Measurements from ENCODE around the gene UROC1. TPM values are rescaled to one million over a fixed set of nuclear protein-coding genes. Genes with fewer than 3 reads are reported as not detected.

The UROC1 gene
- total RNA-seq, 1 donor from 2014 or later: not detected

DNA sequence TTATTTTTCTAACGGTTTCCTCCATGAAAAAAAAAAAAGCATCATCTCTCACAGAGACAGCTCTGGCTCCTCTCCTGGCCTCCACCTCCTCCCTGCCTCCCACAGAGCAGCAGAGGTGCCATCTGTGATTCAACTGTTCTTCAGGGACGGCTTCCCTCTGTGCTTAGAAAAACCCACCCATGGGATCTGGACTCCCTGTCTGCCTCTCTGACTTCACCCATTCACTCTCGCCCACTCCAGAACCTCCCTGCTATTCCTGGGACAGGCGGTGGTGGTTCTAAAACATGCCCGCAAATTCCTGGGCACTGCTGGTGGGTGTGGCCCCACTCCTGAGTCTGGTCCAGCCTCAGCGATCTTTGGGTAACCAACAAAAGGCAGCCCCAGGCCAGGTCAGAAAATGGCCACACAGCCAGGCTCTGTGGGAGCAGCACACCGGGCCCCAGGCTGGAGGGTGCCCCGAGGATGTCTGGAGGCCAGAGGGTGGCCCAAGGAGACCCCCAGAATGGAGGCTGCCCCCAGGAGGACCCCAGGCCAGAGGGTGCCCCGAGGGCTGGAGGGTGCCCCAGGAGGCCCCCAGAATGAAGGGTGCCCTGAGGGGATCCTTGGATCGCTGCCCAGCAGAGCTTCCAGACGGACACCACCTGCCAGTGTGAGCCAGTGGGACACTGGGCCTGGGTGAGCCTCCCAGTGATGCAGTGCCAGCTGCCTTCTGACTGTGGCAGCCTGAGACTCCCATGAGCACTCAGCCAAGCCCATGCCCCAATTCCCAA lies 3.7 kb upstream of the UROC1 start:
- intact Hi-C loops (cut with micrococcal nuclease): no loop called here
- DNase-seq (no peak), ATAC-seq (no peak)

DNA sequence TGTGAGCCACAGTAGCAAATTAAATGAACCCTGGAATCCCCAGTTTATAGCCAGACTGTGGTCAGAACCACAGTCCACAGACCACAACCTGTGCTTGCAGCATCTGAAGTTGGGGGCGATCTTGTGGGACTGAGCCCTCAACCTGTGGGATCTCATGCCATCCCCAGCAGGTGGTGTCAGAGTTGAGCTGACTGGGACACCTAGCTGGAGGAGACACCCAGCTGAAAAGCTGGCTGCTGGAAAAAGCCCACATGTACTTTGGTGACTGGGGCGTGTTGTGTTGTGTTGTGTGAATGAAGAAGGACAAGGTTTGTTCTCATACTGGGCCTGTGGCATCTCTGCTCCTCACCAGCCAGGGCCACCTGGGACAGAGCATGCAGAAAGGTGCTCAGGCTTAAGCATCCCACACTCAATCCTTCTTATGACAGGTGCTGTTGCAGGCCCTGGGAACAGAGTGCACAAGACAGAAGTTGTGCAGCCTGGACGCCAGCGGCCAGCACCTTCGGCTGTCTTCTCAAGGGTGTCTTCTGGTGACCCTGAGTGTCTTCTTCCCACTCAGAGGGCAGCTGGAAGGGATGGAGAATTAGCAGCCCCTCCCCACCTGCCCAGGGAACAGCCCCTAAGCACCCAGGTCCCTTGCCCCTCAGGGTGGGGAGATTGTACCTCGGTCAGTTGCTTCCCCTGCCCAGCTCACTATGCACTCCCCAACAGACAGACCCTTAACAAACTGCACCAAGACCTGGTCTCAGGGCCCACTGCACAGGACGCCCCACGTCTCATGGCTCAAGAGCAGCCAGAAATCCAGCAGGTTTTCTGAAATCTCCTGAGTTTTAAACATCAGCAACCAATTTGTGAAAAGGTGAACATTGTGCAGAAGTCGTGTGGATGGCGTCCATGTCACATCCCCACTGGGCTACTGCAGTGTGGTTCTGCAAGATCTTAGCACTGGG lies 2.2 kb upstream of the UROC1 start:
- DNase-seq (no peak), ATAC-seq (no peak)
- intact Hi-C loops (cut with micrococcal nuclease): no loop called here

DNA sequence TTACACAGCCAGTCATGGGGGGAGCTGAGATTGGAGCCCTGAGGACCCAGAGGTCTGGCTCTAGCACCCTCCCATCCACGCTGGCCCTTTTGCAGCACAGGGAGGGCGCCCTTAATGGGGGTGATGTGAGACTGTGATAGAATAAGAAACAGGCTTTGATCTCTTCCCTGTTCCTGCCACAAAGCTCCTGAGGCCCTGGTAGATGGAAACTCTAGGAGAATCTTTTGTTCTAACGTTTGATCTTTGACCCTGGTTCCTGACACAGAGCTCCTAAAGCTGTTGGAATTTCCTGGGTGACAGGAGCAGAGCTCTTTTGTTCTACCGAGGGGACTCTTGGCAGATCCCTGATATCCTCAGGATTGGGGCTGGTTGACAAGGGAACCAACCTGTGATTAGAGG lies 1.2 kb upstream of the UROC1 start:
- intact Hi-C loops (cut with micrococcal nuclease): no loop called here
- no peak for DNase-seq
- no peak for ATAC-seq

DNA sequence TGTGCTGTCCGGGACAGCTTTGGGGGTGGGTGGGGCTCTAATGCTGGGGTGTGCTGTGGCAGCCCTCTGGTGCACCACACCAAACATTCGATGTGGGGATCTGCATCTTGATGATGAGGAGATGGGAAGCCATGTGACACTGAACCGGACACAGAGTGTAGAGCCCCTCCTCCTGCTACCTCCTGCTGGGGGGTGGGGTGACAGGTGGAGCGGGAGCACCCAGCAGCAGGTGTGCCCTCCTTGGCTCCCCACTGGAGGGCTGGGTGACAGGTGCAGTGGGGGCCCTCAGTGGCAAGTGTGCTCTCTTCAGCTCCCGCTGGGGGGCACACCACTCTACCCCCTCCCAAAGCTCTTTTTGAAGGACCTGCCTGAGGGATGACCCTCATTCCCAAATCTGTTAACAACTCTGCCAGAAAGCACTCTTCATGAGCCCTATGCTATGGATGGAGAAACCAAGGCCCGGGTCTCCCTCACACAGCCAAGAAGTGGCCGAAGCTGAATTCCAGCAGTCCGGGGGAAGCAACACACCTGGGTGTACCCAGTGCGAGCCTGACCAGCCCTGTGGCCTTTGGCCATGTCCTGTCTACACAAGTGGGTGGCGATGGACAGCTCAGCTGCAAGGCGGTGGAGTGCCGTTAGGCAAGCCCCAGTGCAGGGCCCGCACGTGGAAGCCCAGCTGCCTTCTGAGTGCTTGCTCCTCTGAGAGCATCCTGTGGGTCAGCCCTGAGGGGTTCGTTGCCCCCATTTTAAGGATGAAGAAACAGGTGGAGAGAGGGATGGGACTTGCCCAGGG lies 609 bp upstream of the UROC1 start:
- intact Hi-C loops (cut with micrococcal nuclease): no loop called here
- ATAC-seq (no peak), DNase-seq (no peak)

DNA sequence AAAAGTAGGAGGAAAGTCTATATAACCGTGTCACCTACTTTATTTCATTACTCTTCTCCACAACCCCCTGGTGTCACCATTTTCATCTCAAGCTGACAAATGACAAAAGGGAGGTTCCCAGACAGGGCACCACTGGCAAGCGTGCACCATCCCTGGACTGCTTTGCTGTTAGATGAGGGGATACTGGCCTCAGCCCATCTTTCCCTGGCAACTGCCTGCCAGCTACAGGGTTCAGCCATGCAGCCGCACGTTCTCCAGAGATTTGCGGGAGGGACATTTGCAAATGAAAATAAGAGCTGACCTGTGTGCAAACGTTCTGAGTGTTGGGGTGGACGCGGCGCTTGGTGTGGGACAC lies 660 bp downstream of the UROC1 start:
- DNase-seq (no peak), ATAC-seq (no peak)
- intact Hi-C loops (cut with micrococcal nuclease): no loop called here

DNA sequence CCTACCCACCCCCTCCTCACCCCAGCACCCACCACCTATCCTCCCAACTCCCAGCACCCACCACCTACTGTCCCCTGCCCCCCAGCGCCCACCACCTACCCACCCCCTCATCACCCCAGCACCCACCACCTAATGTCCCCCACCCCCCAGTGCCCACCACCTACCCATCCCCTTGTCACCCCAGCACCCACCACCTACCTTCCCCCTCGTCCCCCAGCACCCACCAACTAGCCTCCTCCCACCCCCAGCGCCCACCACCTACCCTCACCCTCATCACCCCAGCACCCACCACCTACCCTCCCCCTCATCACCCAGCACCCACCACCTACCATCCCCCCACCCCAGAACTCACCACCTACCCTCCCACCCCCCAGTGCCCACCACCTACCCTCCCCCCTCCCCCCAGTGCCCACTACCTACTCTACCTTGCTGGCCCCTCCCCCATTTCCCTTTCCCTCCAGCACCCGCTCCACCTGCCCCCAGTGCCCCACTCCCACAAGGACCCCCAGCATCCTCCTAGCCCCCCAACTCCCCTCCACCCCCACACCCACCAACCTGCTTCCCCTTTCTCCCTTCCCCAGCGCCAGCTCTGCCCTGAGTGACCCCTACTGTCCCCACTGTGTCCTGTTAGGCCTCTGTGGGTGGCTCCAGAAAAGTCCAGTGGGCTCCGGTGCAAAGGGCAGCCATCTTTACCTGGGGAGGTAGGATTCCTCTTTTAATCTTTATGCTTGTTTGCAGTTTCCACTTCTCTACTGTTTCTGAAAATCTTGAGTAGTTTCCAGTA lies 1.2 kb downstream of the UROC1 start:
- intact Hi-C loops (cut with micrococcal nuclease): no loop called here
- ATAC-seq: no peak
- DNase-seq: no peak

DNA sequence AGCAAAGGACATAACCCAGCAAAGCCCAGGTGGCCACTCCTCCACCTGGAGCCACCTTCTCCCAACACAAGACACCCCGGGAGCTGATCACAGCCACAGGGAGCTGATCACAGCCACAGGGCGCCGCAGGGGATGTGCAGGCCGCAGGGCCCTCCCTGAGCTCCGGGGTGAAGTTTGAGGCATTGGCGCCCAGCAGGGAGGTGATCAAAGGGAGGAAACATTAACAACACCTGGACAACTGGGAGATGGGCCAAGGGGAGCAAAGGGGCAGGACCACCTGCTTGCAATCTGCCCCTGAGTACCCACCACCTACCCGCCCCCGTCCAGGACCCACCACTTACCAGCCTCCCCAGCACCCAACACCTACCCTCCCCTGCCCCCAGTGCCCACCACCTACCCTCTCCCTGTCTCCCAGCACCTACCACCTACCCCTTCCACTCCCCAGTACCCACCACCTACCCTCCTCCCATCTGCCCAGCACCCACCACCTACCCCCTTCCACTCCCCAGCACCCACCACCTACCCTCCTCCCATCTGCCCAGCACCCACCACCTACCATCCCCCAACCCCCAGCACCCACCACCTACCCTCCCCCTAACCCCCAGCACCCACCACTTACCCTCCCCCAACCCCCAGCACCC lies 2.4 kb downstream of the UROC1 start:
- intact Hi-C loops (cut with micrococcal nuclease): no loop called here
- no peak for DNase-seq
- no peak for ATAC-seq

DNA sequence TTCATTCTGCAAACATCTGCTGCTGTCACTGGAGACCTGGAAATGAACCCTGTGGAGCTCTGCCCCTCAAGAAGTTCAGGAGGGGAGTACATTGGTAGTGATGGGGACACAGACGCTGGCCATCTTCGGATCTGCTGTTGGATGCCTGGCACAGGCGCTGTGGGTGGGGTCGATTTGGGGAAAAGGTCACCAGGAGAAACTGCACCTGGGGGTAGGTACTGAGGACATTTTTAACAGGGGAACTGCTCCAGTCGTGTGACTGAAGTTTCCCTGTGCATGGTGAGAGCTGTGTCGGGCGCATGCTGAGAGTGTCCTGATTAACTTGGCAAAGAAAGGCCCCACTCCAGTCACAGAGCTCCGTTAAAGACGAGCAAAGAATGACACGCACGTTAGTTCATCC lies 3.4 kb downstream of the UROC1 start:
- intact Hi-C loops (cut with micrococcal nuclease): no loop called here
- ATAC-seq (no peak), DNase-seq (no peak)

DNA sequence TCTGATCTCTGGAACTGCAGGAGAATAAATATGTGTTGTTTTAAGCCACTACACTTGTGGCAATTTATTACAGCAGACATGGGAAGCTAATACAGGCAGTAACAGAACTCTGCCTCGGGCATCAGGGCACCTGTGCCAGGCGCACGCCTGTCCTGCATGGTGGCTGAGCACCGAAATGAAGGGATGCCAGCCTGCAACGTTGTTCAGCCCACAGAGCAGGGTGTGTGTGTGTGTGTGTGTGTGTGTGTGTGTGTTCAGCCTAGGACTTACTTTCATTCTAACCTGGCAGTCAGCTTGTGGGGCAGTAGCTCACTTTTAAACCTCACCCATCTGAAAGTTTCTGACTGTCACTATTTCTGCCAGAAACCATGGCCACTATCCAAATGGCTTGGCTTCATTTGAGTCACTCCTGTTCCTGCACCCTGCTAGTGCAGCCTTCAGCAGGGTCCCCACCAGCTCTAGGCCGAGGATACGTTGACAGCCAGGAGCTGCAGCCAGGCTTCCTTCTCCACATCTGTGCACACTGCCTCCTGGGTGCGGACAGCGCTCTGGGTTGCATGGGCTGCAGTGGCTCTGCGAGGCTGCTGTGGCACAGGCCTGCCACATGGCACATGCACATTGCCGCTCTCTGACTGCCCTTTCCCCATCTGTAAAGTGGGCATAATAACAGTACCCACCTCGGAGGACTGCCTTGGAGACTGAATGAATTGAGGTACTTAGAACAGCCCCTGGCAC lies 4.5 kb downstream of the UROC1 start:
- DNase-seq: no peak
- intact Hi-C loops (cut with micrococcal nuclease): no loop called here
- ATAC-seq: peak; percentile 47

DNA sequence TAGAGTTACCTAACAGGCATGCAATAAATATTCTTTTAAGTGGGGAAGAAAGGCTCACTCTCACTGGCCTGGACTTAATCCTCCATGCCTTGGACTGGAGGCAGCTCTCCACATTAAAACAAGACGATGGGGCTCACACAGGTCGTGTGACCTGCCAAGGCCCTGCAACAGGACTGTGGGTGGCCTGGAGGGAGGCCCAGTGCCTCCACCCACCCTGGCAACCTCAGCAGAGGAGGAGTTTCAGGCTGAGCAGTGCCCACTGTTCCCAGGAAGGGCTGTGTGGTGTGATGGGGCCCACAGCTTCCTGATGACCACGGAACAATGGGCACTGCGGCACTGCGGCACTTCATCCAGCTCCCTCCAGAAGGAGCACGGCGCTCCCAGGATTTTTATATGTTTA lies 5.5 kb downstream of the UROC1 start:
- peak; percentile 52 for ATAC-seq
- intact Hi-C loops (cut with micrococcal nuclease): no loop called here
- DNase-seq: no peak

DNA sequence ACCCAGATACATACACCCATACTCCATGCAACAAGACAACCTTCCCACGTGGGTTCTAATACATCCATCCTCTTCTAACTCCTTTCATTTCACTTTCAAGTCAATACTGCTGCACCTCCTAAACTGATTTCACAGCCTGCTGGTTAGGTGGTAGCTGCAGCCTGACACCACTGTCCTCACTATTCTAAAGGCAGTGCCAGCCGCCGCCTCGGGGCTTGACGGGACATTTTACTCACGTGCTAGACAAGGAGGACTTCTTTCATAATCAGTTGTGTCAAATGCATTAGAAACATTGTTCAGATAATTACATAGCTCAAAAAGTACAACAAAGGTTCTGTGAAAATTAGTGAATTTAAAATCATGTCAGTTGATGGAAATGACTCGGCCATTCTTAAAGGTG lies 6.3 kb downstream of the UROC1 start:
- DNase-seq: no peak
- intact Hi-C loops (cut with micrococcal nuclease): no loop called here
- no peak for ATAC-seq

DNA sequence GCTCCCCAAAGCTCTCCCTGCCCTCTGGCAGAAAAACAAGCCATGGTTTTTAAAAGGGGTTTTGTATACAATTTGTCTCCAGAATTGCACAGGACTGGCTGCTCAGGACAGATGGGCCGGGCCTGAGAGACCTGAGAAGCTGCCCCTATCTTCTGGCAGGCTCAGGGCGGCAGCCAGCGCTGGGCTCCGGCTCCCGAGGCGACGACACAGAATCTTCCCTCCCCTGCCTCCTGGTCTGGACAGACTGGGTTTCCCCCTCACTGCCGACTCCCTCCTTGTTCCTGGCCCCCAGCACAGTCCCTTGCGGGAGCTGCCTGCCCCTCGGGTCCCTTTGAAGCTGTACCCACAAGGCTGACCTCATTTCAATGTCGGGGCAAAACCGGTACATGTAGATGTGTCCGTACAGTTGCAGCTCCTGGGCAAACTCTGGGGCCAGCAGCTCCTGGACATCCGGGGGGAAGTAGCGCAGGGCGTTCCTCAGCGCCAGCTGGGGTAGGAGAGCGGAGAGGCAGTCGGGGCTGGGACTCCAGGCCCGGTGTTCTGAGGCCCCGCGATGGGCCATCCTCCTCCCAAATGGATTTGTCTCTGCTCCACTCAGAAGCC lies 7.2 kb downstream of the UROC1 start:
- no peak for ATAC-seq
- intact Hi-C loops (cut with micrococcal nuclease): no loop called here
- DNase-seq: no peak

DNA sequence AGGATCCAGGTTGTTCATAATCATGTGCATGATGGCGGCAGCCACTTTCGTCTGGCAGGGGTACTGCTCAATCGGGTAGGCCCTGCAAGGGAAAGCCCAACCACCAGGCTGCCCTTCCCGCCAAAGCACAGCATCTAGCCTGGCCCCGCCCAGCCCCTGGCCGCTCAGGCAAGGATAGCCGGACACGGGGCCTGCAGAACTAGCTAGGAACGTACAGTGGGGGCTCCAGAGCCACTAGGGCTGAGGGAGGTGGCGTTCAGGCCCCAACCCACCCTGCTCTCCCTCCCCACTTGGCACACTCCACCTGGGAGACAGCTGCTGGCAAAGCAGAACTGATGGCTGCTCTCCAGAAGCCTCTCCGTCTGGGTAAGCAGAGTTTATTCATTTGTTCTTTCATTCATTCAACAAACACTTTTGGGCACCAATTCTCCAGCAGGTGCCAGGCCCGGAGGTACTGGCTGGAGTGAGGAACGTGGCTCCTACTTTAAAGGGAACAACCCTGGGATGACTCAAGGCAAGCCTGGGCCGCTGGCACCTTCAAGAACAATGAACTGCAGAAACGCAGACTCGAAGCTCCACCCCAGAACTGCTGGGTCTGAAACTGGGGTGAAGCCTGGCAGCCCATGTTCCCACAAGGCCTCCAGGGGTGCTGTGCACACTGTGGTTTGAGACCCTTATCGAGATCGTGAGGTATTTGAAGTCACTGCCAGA lies 7.8 kb downstream of the UROC1 start:
- DNase-seq: no peak
- no peak for ATAC-seq
- intact Hi-C loops (cut with micrococcal nuclease): no loop called here

DNA sequence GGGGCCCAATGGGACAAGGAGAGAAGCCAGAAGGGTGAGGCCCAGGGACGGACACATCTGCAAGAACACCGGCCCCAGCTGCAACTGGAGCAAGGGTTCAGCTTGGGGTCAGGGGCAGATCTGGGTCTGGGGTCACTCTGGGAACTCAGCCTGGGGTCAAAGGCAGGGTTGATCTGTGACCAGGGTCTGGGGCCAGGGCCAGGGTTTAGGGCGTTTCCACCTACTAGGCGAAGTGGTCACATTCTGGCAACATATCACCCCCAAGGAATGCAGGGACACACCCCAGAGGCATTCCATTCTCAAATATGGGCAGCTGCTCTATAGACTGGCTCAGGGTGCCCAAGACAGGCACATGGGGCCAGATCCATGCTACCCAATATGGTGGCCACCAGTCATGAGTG lies 9.0 kb downstream of the UROC1 start:
- DNase-seq: no peak

DNA sequence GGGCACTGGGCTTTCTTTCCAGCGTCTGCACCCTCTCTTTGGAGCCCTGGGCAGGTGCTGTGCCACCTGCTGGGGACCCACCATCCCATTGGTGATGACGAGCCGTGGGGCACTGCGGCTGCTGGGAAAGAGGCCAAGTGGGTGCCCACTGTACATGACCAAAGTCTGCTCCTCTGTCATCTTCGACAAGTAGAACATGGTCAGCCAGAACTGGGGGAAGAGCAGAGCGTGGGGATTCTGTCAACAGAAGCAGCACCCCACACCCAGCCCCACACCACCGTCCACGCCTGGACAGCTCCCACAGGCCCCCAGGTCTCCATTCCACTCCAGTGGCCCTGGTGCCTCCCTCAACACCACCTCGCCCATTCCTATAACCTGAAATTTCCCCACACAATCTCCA lies 9.7 kb downstream of the UROC1 start:
- ATAC-seq (no peak), DNase-seq (no peak)
- intact Hi-C loops (cut with micrococcal nuclease): no loop called here

More for the DNA sequence above, 9.0 kb downstream of the UROC1 start:
- intact Hi-C loops (cut with micrococcal nuclease): no loop called here
- no peak for ATAC-seq

DNA sequence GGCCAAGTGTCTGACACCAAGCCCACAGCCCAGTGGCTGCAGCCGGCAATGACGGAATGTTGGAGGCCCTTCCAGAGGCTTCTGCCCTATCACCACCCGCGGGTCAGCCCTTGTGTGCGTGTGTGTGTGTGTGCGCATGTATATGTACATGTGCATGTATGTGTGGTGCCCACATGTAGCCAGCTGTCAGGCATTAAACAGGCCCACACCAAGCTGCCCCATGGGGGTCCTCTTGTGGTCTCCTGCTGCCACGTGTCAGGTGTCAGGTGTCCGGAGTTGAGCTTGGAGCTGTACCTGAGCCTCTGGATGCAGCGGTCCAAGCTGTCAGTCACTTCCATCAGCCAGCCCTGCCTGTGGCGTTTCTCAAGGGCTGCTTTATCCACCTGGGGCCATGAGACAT lies 13.9 kb downstream of the UROC1 start:
- ATAC-seq: no peak
- no peak for DNase-seq
- intact Hi-C loops (cut with micrococcal nuclease): no loop called here

DNA sequence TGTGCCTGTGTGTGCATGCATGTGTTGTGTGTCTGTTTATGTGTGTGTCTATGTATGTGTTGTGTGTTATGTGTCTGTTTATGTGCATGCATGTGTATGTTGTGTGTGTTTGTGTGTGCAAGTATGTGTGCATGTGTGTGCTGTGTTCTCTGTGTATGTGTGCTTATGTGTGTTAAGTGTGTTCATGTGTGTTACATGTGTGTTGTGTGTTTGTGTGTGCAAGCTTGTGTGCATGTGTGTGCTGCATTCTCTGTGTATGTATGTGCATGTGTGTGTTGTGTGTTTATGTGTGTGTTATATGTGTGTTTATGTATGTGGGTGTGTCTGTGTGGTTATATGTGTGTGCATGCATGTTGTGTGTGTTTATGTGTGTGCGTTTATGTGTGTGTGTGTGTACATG lies 14.9 kb downstream of the UROC1 start:
- intact Hi-C loops (cut with micrococcal nuclease): no loop called here
- DNase-seq (no peak), ATAC-seq (no peak)
